Gastrocnemius medialis (tissue), 4 donors: ENCODE measurements around the gene DHX16. TPM values are rescaled to one million over a fixed set of nuclear protein-coding genes. Genes with fewer than 3 reads are reported as not detected.
"Not testable (repeated sequence)": the region's sequence is repeated elsewhere in the genome, so short reads cannot be mapped to it uniquely, and the experiment has no call there.

ENCODE experiments used
- ATAC-seq, 2 donors: fragments of 150-250 bp; one replicate each; pipeline ENCODE4 v1.9.1; 2016
- DNase-seq, 2 donors: peaks; one replicate each; pipeline ENCODE4 v3.0.0-alpha.2; 2019
- H3K27ac ChIP-seq, 4 donors: fragments of 200-600 bp; sonication (generic); 1 replicate in 1 of 4; 2 replicates in 3 of 4; pipeline ENCODE4 v1.5.1; 2016 to 2018; ENCODE audit warnings: mild to moderate bottlenecking in 2 of 4, moderate library complexity in 1 of 4
- H3K27me3 ChIP-seq, 3 donors: fragments of 200-600 bp; sonication (generic) in 2 of 3; 1 replicate in 1 of 3; 2 replicates in 2 of 3; pipeline versions ENCODE4 v1.5.1 to v1.6.0; 2016 to 2019; ENCODE audit warnings: mild to moderate bottlenecking in 1 of 3, moderate library complexity in 1 of 3
- H3K36me3 ChIP-seq, 2 donors: fragments of 200-600 bp; sonication (generic) in 1 of 2; one replicate each; pipeline ENCODE4 v1.5.1; 2017 to 2018
- H3K4me1 ChIP-seq, 2 donors: fragments of 200-600 bp; sonication (generic) in 1 of 2; one replicate each; pipeline ENCODE4 v1.5.1; 2016 to 2017; ENCODE audit warnings: mild to moderate bottlenecking in 2 of 2
- H3K4me3 ChIP-seq, 4 donors: fragments of 200-600 bp; sonication (generic) in 3 of 4; 1 replicate in 1 of 4; 2 replicates in 3 of 4; pipeline ENCODE4 v1.5.1; 2016 to 2019; ENCODE audit warnings: mild to moderate bottlenecking in 2 of 4
- H3K9me3 ChIP-seq, 3 donors: fragments of 200-600 bp; sonication (generic) in 2 of 3; 1 replicate in 1 of 3; 2 replicates in 2 of 3; pipeline ENCODE4 v1.5.1; 2016 to 2019
- CTCF ChIP-seq, 5 experiments: fragments of 450-650 bp in 3 of 5; fragments of 200-600 bp in 2 of 5; sonication (generic) in 2 of 5; IDR thresholded peaks in 4 of 5; conservative IDR thresholded peaks in 1 of 5; 1 replicate in 4 of 5; 2 replicates in 1 of 5; pipeline ENCODE4 v1.5.1; 2016 to 2019; ENCODE audit warnings: antibody characterized with exemption in 5 of 5, mild to moderate bottlenecking in 3 of 5, moderate library complexity in 3 of 5
- POLR2A ChIP-seq, 2 donors: fragments of 450-650 bp; IDR thresholded peaks; one replicate each; pipeline ENCODE4 v1.6.1; 2017; ENCODE audit warnings: antibody characterized with exemption in 2 of 2, mild to moderate bottlenecking in 2 of 2, moderate library complexity in 2 of 2
- in situ Hi-C, 4 donors: fragments of 200-750 bp; cut with MboI; loops; one replicate each; pipeline versions ENCODE4 v1.15.0 to v1.8.0; 2017; ENCODE audit warnings: low sequenced_read_pairs in 4 of 4
- intact Hi-C: fragments of 100-400 bp; cut with DNase I; formaldehyde crosslinking; loops from one replicate; pipeline ENCODE4 v1.15.1; 2023; ENCODE audit warnings: low total_unique reads
- total RNA-seq, 4 donors: library from RNA; depleted of rRNA; stranded (reverse); fragments of >200 nt; gene quantifications; one replicate each; pipeline versions ENCODE4 v1.1.0 to v1.2.3, GENCODE V29; 2016

DHX16 gene
- total RNA-seq, 4 donors from 2014 or later: 39.1 to 74.8 (median 49.4) TPM

DNA sequence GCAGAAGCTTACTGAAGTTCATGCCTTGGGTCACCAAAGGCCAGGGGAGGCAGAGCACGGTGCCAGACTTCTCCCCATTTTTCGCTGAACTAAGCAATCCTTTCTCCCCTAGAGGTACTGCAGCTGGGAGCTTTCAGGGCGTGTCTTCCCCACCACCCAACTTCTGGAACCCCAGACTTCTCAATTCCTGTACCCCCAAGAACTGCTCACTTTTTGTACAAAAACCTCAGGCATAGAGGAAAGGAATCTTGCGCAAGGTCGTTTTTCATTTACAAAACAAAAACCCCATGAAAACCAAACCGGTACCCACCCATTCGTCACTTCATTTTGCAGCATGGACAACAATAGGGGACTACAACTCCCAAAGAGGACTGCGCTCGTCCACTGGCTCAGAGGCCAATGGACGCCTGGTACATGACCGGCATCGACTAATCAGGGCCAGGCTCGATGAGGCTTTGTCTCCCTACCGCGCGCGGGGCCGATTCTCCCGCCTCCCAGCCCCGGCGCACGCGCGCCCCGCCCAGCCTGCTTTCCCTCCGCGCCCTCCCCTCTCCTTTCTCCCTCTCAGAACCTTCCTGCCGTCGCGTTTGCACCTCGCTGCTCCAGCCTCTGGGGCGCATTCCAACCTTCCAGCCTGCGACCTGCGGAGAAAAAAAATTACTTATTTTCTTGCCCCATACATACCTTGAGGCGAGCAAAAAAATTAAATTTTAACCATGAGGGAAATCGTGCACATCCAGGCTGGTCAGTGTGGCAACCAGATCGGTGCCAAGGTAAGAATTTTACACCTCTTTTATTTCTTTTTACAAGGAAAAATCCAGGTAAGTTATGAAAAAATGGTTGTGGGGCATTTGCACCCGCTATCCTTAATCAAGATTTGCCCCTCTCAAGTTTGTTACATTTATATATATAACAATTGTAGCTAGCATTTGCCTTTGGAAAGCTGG, 47.3 kb upstream of the DHX16 start, which contains the start of gene TUBB:
TUBB (plus strand) TSS at position 562 of the 947 bp plus-strand sequence; CDS start at position 717, 155 bp downstream.
- intact Hi-C loops: loop anchor here (1.0 to 10.0 kb wide), 4 partner anchors 23 to 1475 kb away; partner anchors contain the start of genes ABCF1, FLOT1, GPSM3 and MRPS18B
- peak; percentile 97 to 98 for DNase-seq
- TF ChIP-seq POLR2A (IDR thresholded peaks at IDR 0.05) (peak; percentile 87 to 91), CTCF (IDR thresholded peaks at IDR 0.05 in 4 of 5, conservative IDR thresholded peaks at IDR 0.05 in 1 of 5) (peak in 3 of 5 experiments; percentile 6 to 34 (median 31))
- peak within 1 kb of the TSS; percentile 94 to 99 (median 97) for H3K27ac ChIP-seq
- no peaks in the 10 kb centered on the region for H3K27me3 ChIP-seq
- H3K9me3 ChIP-seq: no peaks in the 10 kb centered on the region
- in situ Hi-C loops: loop anchor here (5.0 kb wide), 2 partner anchors 38 to 43 kb away; no protein-coding TSS in a partner anchor
- H3K36me3 ChIP-seq: peaks cover 0 to 24% of the 10 kb centered on the region in 2 donors
- peak; percentile 72 to 75 for ATAC-seq
- peaks cover 32 to 33% of the 10 kb centered on the region in 2 donors for H3K4me1 ChIP-seq
- H3K4me3 ChIP-seq: peak within 1 kb of the TSS; percentile 68 to 99 (median 81)

DNA sequence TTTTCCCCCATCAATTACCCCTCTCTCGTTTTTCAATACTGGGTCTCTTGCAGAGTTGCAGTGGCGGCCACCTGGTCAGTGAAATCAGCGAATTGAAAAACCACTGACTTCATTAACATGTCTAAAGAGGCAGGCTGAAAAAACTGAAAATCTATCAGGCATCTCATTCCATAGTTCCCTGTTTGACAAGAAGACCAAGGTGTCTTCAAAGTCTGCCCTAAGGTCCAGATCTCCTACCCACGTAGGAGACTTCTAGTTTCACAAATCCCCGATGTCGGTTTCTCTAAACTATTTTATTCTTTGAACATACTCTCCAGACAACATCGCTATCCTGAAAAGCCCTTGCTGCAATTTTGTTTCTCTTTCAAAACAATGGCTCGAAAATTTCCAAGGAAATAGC, 46.5 kb upstream of the DHX16 start:
- no peaks in the 10 kb centered on the region for H3K27me3 ChIP-seq
- in situ Hi-C loops (no loop called here), intact Hi-C loops (loop anchor here (10.0 kb wide), 1 partner anchor 1475 kb away; the partner anchor contains the start of genes GPSM3 and PBX2)
- peak overlapping the region; percentile 94 to 99 (median 97) for H3K27ac ChIP-seq
- ATAC-seq (no peak), DNase-seq (no peak)
- H3K4me3 ChIP-seq: peak overlapping the region; percentile 52 to 99 (median 76)
- TF ChIP-seq CTCF (IDR thresholded peaks at IDR 0.05 in 4 of 5, conservative IDR thresholded peaks at IDR 0.05 in 1 of 5) (no peak), POLR2A (IDR thresholded peaks at IDR 0.05) (no peak)
- peaks cover 0 to 20% of the 10 kb centered on the region in 2 donors for H3K36me3 ChIP-seq
- H3K9me3 ChIP-seq: no peaks in the 10 kb centered on the region
- peaks cover 32 to 33% of the 10 kb centered on the region in 2 donors for H3K4me1 ChIP-seq

DNA sequence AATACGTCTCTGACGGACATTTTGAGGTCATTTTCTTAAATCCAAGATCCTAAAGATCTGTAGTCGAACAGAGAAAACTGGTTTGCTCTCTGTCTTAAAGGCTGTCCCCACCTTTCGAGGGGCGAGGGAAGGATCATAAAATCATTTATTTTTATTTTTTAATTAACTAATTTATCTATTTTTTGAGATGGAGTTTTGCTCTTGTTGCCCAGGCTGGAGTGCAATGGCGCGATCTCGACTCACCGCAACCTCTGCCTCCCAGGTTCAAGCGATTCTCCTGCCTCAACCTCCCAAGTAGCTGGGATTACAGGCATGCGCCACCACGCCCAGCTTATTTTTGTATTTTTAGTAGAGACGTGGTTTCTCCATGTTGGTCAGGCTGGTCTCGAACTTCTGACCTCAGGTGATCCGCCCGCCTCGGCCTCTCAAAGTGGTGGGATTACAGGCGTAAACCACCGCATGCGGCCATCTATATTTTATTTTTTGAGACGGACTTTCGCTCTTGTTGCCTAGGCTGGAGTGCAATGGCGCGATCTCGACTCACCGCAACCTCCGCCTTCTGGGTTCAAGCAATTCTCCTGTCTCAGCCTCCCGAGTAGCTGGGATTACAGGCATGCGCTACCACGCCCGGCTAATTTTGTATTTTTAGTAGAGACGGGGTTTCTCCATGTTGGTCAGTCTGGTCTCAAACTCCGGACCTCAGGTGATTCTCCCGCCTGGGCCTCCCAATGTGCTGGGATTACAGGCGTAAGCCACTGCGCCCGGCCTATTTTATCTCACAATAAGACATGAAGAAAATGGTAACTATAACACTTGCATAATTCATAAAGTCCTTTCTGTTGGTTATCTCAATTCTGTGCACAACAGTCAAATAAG, 45.3 kb upstream of the DHX16 start:
- in situ Hi-C loops, DNase-seq, H3K9me3 ChIP-seq, ATAC-seq, H3K27me3 ChIP-seq: not testable (repeated sequence)
- intact Hi-C loops: loop anchor here (1.0 to 10.0 kb wide), 3 partner anchors 27 to 1477 kb away; partner anchors contain the start of genes GPSM3 and PBX2
- Histone ChIP-seq H3K36me3 (peaks cover 0 to 20% of the 10 kb centered on the region in 2 donors), H3K4me3 (peak overlapping the region; percentile 49 to 91 (median 76)), H3K4me1 (peaks cover 32 to 33% of the 10 kb centered on the region in 2 donors), H3K27ac (peak overlapping the region; percentile 94 to 99 (median 97))

- ATAC-seq (peak; percentile 79 to 80), DNase-seq (peak; percentile 100)
- intact Hi-C loops: loop anchor here (1.0 to 10.0 kb wide), 3 partner anchors 26 to 1478 kb away; partner anchors contain the start of genes GPSM3 and PBX2
- peaks cover 27 to 31% of the 10 kb centered on the region in 2 donors for H3K4me1 ChIP-seq
- in situ Hi-C loops: no loop called here
- peak; percentile 41 to 57 (median 46) for TF ChIP-seq CTCF (IDR thresholded peaks at IDR 0.05 in 4 of 5, conservative IDR thresholded peaks at IDR 0.05 in 1 of 5)
- peak; percentile 62 to 91 for TF ChIP-seq POLR2A (IDR thresholded peaks at IDR 0.05)
- H3K4me3 ChIP-seq: peak within 1 kb of the TSS; percentile 69 to 91 (median 86)
- H3K9me3 ChIP-seq: no peaks in the 10 kb centered on the region
- no peaks in the 10 kb centered on the region for H3K27me3 ChIP-seq
- H3K36me3 ChIP-seq: peaks cover 0 to 24% of the 10 kb centered on the region in 2 donors
- peak within 1 kb of the TSS; percentile 94 to 99 (median 97) for H3K27ac ChIP-seq
Measured at GRCh38 chr6:30717129-30717844, 44.5 kb upstream of the DHX16 start, which contains the start of gene MDC1. Gene MDC1, minus strand, starts transcription at chr6:30717281. Its CDS starts 2,106 bp downstream, at chr6:30715175.
